ENCODE measurements around the gene CNTNAP2.

DNA sequence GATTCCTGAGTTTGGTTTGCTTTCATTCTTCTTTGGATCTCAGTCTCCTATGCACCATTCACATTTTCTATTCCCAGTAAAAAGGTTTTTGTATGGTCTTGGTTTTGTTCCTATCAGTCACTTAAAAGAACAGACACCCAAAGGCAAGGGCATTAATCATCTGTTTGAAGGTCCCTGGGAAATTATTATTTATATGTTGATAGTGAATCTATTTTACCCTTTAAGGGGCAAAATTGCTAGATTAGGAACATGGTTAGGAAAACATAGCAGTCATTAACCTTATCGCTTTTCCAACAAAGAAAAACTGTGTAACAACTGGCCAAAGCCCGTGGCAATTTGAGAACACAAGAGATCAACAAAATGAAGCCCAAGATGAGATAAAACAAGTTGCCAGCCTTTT is 1327.3 kb downstream of the CNTNAP2 start:
- no peak for TF ChIP-seq CTCF (IDR thresholded peaks at IDR 0.05 in 4 of 5, conservative IDR thresholded peaks at IDR 0.05 in 1 of 5)
- no peak for TF ChIP-seq POLR2A (IDR thresholded peaks at IDR 0.05)

Measured in gastrocnemius medialis (tissue), 4 donors.